ENCODE measurements around the gene XYLB.

DNA sequence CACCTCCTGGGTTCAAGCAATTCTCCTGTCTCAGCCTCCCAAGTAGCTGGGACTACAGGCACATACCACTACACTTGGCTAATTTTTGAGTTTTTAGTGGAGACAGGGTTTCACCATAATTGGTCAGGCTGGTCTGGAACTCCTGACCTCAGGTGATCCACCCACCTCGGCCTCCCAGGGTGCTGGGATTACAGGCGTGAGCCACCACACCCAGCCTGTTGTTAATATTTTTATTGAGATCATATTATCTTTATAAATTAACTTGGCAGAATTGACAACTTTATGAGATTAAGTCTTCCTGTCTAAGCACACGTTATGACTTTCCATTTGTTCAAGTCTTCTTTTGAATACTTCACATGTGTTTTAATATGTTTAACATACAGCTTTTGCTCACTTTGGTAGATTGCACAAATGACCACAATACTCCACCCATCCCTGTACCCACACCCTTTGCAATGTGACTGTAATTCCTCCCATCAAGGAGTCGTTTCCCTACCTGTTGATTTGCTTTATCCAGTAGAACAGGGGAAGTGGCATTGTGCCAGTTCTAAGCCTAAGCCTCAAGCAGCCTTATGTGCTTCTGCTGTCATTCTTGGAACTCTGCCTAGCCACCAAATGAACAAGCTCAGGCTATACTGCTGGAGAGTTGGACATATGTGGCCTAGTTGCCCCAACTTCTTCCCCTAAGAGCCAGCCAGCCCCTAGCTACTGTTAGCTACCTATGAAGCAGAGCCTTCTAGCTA is 8.2 kb downstream of the XYLB start:
- TF ChIP-seq, protein P1, sequence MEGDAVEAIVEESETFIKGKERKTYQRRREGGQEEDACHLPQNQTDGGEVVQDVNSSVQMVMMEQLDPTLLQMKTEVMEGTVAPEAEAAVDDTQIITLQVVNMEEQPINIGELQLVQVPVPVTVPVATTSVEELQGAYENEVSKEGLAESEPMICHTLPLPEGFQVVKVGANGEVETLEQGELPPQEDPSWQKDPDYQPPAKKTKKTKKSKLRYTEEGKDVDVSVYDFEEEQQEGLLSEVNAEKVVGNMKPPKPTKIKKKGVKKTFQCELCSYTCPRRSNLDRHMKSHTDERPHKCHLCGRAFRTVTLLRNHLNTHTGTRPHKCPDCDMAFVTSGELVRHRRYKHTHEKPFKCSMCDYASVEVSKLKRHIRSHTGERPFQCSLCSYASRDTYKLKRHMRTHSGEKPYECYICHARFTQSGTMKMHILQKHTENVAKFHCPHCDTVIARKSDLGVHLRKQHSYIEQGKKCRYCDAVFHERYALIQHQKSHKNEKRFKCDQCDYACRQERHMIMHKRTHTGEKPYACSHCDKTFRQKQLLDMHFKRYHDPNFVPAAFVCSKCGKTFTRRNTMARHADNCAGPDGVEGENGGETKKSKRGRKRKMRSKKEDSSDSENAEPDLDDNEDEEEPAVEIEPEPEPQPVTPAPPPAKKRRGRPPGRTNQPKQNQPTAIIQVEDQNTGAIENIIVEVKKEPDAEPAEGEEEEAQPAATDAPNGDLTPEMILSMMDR (IDR thresholded peaks at IDR 0.05) = no peak
- TF ChIP-seq POLR2A (IDR thresholded peaks at IDR 0.05) = no peak

Data from ovary (tissue), 3 donors.